H9 (cell line): ENCODE data around the gene PRDM5. TPM values are rescaled to one million over a fixed set of nuclear protein-coding genes. Genes with fewer than 3 reads are reported as not detected.
A peak's percentile ranks its signal among the peaks of the same experiment; 100 is the strongest.

Experiments used
- DNase-seq: peaks from one replicate; pipeline ENCODE4 v3.0.0-alpha.2; 2017
- H2AFZ ChIP-seq: one replicate; pipeline ENCODE4 v1.6.1; 2013; ENCODE audit warnings: mild to moderate bottlenecking, low read length, control low read depth, moderate library complexity
- H2AK5ac ChIP-seq: 2 replicates; pipeline ENCODE4 v1.6.1; 2013; ENCODE audit warnings: low read length, control low read depth, mixed read lengths; ENCODE audit not compliant: insufficient read length
- H2BK120ac ChIP-seq: one replicate; pipeline ENCODE4 v1.6.1; 2013; ENCODE audit warnings: low read depth, mild to moderate bottlenecking, low read length, control low read depth, inconsistent platforms; ENCODE audit not compliant: poor library complexity, severe bottlenecking
- H2BK12ac ChIP-seq: 2 replicates; pipeline ENCODE4 v1.6.1; 2013; ENCODE audit warnings: low read length, control low read depth, mixed read lengths, low read depth; ENCODE audit not compliant: insufficient read length
- H2BK15ac ChIP-seq: 2 replicates; pipeline ENCODE4 v1.6.1; 2013; ENCODE audit warnings: low read depth, low read length, control low read depth
- H2BK20ac ChIP-seq: one replicate; pipeline ENCODE4 v1.6.1; 2013; ENCODE audit warnings: low read depth, mild to moderate bottlenecking, low read length, control low read depth, inconsistent platforms; ENCODE audit not compliant: poor library complexity, severe bottlenecking
- H2BK5ac ChIP-seq: 2 replicates; pipeline ENCODE4 v1.6.1; 2013; ENCODE audit warnings: low read length, control low read depth, mixed read lengths; ENCODE audit not compliant: insufficient read length
- H3K14ac ChIP-seq: 2 replicates; pipeline ENCODE4 v1.6.1; 2013; ENCODE audit warnings: low read length, control low read depth; ENCODE audit not compliant: insufficient read depth
- H3K18ac ChIP-seq: 2 replicates; pipeline ENCODE4 v1.6.1; 2013; ENCODE audit warnings: low read depth, mild to moderate bottlenecking, mixed read lengths, low read length, control low read depth; ENCODE audit not compliant: insufficient read length
- H3K23ac ChIP-seq: 2 replicates; pipeline ENCODE4 v1.6.1; 2013; ENCODE audit warnings: low read length, control low read depth, mixed read lengths, low read depth; ENCODE audit not compliant: insufficient read length
- H3K23me2 ChIP-seq: 2 replicates; pipeline ENCODE4 v1.6.1; 2013; ENCODE audit warnings: low read depth, mild to moderate bottlenecking, mixed read lengths, low read length, control low read depth; ENCODE audit not compliant: insufficient read length, poor library complexity, severe bottlenecking
- H3K27ac ChIP-seq: 2 replicates; pipeline ENCODE4 v1.5.1; 2013; ENCODE audit warnings: low read length, control low read depth, mixed read lengths, low read depth; ENCODE audit not compliant: insufficient read length
- H3K27me3 ChIP-seq: 2 replicates; pipeline ENCODE4 v1.6.1; 2013; ENCODE audit warnings: low read length, control low read depth, inconsistent platforms; ENCODE audit not compliant: insufficient read depth
- H3K4ac ChIP-seq: 2 replicates; pipeline ENCODE4 v1.6.1; 2013; ENCODE audit warnings: low read depth, mild to moderate bottlenecking, control low read depth, inconsistent platforms, low read length, moderate library complexity
- H3K4me1 ChIP-seq: 2 replicates; pipeline ENCODE4 v1.6.1; 2013; ENCODE audit warnings: low read length, control low read depth, inconsistent platforms; ENCODE audit not compliant: insufficient read depth
- H3K4me2 ChIP-seq: 2 replicates; pipeline ENCODE4 v1.6.1; 2013; ENCODE audit warnings: low read length, control low read depth, mixed read lengths; ENCODE audit not compliant: insufficient read length, insufficient read depth
- H3K56ac ChIP-seq: 2 replicates; pipeline ENCODE4 v1.6.1; 2013; ENCODE audit warnings: low read depth, mild to moderate bottlenecking, mixed read lengths, low read length, control low read depth; ENCODE audit not compliant: insufficient read length
- H3K79me1 ChIP-seq: 2 replicates; pipeline ENCODE4 v1.6.1; 2013; ENCODE audit warnings: low read depth, mild to moderate bottlenecking, moderate library complexity, low read length, control low read depth, inconsistent platforms; ENCODE audit not compliant: insufficient read depth, poor library complexity, severe bottlenecking
- H3K79me2 ChIP-seq: 2 replicates; pipeline ENCODE4 v1.6.1; 2013; ENCODE audit warnings: low read length, control low read depth, inconsistent platforms; ENCODE audit not compliant: insufficient read depth
- H3K9ac ChIP-seq: 2 replicates; pipeline ENCODE4 v1.6.1; 2013; ENCODE audit warnings: low read length, control low read depth, mixed read lengths; ENCODE audit not compliant: insufficient read length; ENCODE audit errors: extremely low read depth
- H3K9me3 ChIP-seq: one replicate; pipeline ENCODE4 v1.6.1; 2013; ENCODE audit warnings: low read depth, low read length, inconsistent platforms; ENCODE audit not compliant: control insufficient read depth
- H3T11ph ChIP-seq: one replicate; pipeline ENCODE4 v1.6.1; 2013; ENCODE audit warnings: mild to moderate bottlenecking, low read length, control low read depth, inconsistent platforms
- H4K20me1 ChIP-seq: one replicate; pipeline ENCODE4 v1.6.1; 2013; ENCODE audit not compliant: control insufficient read depth, insufficient read length, insufficient read depth
- H4K5ac ChIP-seq: 2 replicates; pipeline ENCODE4 v1.6.1; 2013; ENCODE audit warnings: low read depth, mild to moderate bottlenecking, mixed read lengths, low read length, control low read depth; ENCODE audit not compliant: insufficient read length
- H4K8ac ChIP-seq: replicated peaks from 2 replicates; pipeline ENCODE4 v1.6.1; 2013; ENCODE audit warnings: low read length, control low read depth, mixed read lengths, low read depth; ENCODE audit not compliant: insufficient read length
- H4K91ac ChIP-seq: 2 replicates; pipeline ENCODE4 v1.6.1; 2013; ENCODE audit warnings: low read depth, mild to moderate bottlenecking, moderate library complexity, mixed read lengths, low read length, control low read depth; ENCODE audit not compliant: insufficient read length
- H3K27ac Mint-ChIP-seq, 3 experiments: 2 replicates in 2 of 3; 3 replicates in 1 of 3; pipeline ENCODE4 v1.8.0; 2020 to 2021; ENCODE audit warnings: mixed read lengths in 3 of 3, mild to moderate bottlenecking in 1 of 3, moderate library complexity in 1 of 3
- H3K27me3 Mint-ChIP-seq: 2 replicates; pipeline ENCODE4 v1.8.0; 2021; ENCODE audit warnings: low read depth, mild to moderate bottlenecking, moderate library complexity, mixed read lengths
- H3K36me3 Mint-ChIP-seq, 3 experiments: 2 replicates in 2 of 3; 3 replicates in 1 of 3; pipeline ENCODE4 v1.8.0; 2020 to 2021; ENCODE audit warnings: low read depth in 3 of 3, mixed read lengths in 3 of 3; ENCODE audit not compliant: insufficient read depth in 1 of 3
- H3K4me1 Mint-ChIP-seq, 2 experiments: 2 replicates each; pipeline ENCODE4 v1.8.0; 2020; ENCODE audit warnings: mixed read lengths in 2 of 2
- H3K4me3 Mint-ChIP-seq, 2 experiments: 2 replicates in 1 of 2; 3 replicates in 1 of 2; pipeline ENCODE4 v1.8.0; 2020 to 2021; ENCODE audit warnings: mild to moderate bottlenecking in 2 of 2, mixed read lengths in 2 of 2, moderate library complexity in 1 of 2
- H3K9me3 Mint-ChIP-seq, 2 experiments: 2 replicates in 1 of 2; 3 replicates in 1 of 2; pipeline ENCODE4 v1.8.0; 2020; ENCODE audit warnings: mild to moderate bottlenecking in 2 of 2, mixed read lengths in 2 of 2, moderate library complexity in 1 of 2
- WGBS: extraction: QIAGEN DNeasy Blood & Tissue Kit; methylation state at CpG from one replicate; pipeline ENCODE4 v1.1.7; 2013; ENCODE audit warnings: missing lambda C conversion rate, low lambda C conversion rate, mixed read lengths; ENCODE audit not compliant: insufficient read length; ENCODE audit errors: extremely low coverage; 5-methylcytosine and 5-hydroxymethylcytosine counted together
- total RNA-seq: library from RNA; stranded (reverse); gene quantifications from 2 replicates; pipeline ENCODE4 v1.2.1, GENCODE V29; 2021
- TF ChIP-seq, protein P1 (sequence below): fragments of 200-600 bp; sonication (generic); conservative IDR thresholded peaks from 3 replicates; pipeline ENCODE4 v1.8.0; 2021; ENCODE audit warnings: antibody characterized with exemption, mild to moderate bottlenecking

Gene PRDM5
- total RNA-seq, 1 experiment from 2014 or later = 21.7 TPM

DNA sequence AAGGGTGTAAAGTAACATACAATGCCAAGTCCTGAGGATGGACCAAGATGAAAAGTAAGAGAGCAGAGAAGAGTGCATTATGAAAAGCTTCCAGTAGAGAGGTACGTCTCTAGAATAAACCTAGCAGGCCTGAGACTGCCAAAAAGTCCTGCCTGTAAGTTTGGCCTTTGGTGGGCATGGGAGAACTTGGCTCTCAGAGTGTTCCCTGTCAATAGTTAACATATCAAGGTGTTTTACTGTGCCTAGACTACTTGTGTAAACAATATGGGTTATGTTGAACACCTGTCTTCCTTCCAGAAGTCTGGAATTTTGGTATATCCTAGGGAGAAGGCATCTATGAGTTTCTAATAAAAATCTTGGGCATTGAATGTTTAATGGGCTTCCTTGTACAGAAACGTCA, 60.1 kb downstream of the PRDM5 start:
- H3K4me3 Mint-ChIP-seq = no peak overlapping the region
- H3K79me2 ChIP-seq = no peaks in the 10 kb centered on the region
- H2BK20ac ChIP-seq = no peak overlapping the region
- H3K4me2 ChIP-seq = no peak overlapping the region
- no peak overlapping the region for H3K4ac ChIP-seq
- peaks cover 9% of the 10 kb centered on the region in 2 experiments for H3K4me1 Mint-ChIP-seq
- no peaks in the 10 kb centered on the region for H4K20me1 ChIP-seq
- H2BK15ac ChIP-seq = no peak overlapping the region
- no peak overlapping the region for H3K14ac ChIP-seq
- no peak overlapping the region for H3T11ph ChIP-seq
- H3K9me3 Mint-ChIP-seq = no peaks in the 10 kb centered on the region
- no peaks in the 10 kb centered on the region for H3K9me3 ChIP-seq
- no peak for DNase-seq
- H3K4me1 ChIP-seq = peaks cover 3% of the 10 kb centered on the region; the same call in 1 of the 2 replicates
- no peaks in the 10 kb centered on the region for H3K79me1 ChIP-seq
- no peak overlapping the region for H2BK5ac ChIP-seq
- no peak overlapping the region for H3K18ac ChIP-seq
- H3K56ac ChIP-seq = no peak overlapping the region
- no peaks in the 10 kb centered on the region for H3K23me2 ChIP-seq
- H4K8ac ChIP-seq = no peak overlapping the region
- H2BK12ac ChIP-seq = no peak overlapping the region
- H2AFZ ChIP-seq = no peak overlapping the region
- H3K27ac Mint-ChIP-seq = peak overlapping the region in 1 of 3 experiments; percentile 21; a peak in 1 of 7 replicates
- H4K91ac ChIP-seq = no peak overlapping the region
- no peak overlapping the region for H3K9ac ChIP-seq
- no peaks in the 10 kb centered on the region for H3K27me3 Mint-ChIP-seq
- no peak overlapping the region for H2AK5ac ChIP-seq
- TF ChIP-seq, protein P1, sequence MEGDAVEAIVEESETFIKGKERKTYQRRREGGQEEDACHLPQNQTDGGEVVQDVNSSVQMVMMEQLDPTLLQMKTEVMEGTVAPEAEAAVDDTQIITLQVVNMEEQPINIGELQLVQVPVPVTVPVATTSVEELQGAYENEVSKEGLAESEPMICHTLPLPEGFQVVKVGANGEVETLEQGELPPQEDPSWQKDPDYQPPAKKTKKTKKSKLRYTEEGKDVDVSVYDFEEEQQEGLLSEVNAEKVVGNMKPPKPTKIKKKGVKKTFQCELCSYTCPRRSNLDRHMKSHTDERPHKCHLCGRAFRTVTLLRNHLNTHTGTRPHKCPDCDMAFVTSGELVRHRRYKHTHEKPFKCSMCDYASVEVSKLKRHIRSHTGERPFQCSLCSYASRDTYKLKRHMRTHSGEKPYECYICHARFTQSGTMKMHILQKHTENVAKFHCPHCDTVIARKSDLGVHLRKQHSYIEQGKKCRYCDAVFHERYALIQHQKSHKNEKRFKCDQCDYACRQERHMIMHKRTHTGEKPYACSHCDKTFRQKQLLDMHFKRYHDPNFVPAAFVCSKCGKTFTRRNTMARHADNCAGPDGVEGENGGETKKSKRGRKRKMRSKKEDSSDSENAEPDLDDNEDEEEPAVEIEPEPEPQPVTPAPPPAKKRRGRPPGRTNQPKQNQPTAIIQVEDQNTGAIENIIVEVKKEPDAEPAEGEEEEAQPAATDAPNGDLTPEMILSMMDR = no peak
- H3K23ac ChIP-seq = no peak overlapping the region
- no peaks in the 10 kb centered on the region for H3K36me3 Mint-ChIP-seq
- no CpG with 5 or more reads among the region's 2 CpGs for WGBS
- H2BK120ac ChIP-seq = no peak overlapping the region
- no peaks in the 10 kb centered on the region for H3K27me3 ChIP-seq
- H3K27ac ChIP-seq = no peak overlapping the region
- no peak overlapping the region for H4K5ac ChIP-seq
